Karpas-422 (cell line): Measurements from ENCODE around the gene CHMP1A. TPM values are rescaled to one million over a fixed set of nuclear protein-coding genes. Genes with fewer than 3 reads are reported as not detected.

Source experiments
- DNase-seq: peaks from one replicate; pipeline ENCODE4 v3.0.0-alpha.2; 2015
- H2AFZ ChIP-seq: fragments of 200-600 bp; sonication (generic); 2 replicates; pipeline ENCODE4 v1.6.1; 2014; ENCODE audit warnings: antibody characterized with exemption, low read length, mixed read lengths
- H3K27ac ChIP-seq: fragments of 200-600 bp; sonication (generic); 2 replicates; pipeline ENCODE4 v1.5.1; 2014; ENCODE audit warnings: mild to moderate bottlenecking, low read length, moderate library complexity
- H3K27me3 ChIP-seq: fragments of 200-600 bp; sonication (generic); 2 replicates; pipeline ENCODE4 v1.6.1; 2014; ENCODE audit warnings: low read length, mixed read lengths
- H3K36me3 ChIP-seq: fragments of 200-600 bp; sonication (generic); 2 replicates; pipeline ENCODE4 v1.6.1; 2014; ENCODE audit warnings: low read length, mixed read lengths; ENCODE audit not compliant: insufficient read depth
- H3K4me1 ChIP-seq: fragments of 200-600 bp; sonication (generic); 2 replicates; pipeline ENCODE4 v1.6.1; 2014; ENCODE audit warnings: mild to moderate bottlenecking, low read length, mixed read lengths
- H3K4me2 ChIP-seq: fragments of 200-600 bp; sonication (generic); 2 replicates; pipeline ENCODE4 v1.6.1; 2014; ENCODE audit warnings: low read length, low read depth, mild to moderate bottlenecking; ENCODE audit not compliant: poor library complexity, severe bottlenecking
- H3K4me3 ChIP-seq: fragments of 200-600 bp; sonication (generic); 2 replicates; pipeline ENCODE4 v1.5.1; 2014; ENCODE audit warnings: mild to moderate bottlenecking, antibody characterized with exemption, low read length, mixed read lengths
- H3K79me2 ChIP-seq: fragments of 200-600 bp; sonication (generic); 2 replicates; pipeline ENCODE4 v1.6.1; 2014; ENCODE audit warnings: mild to moderate bottlenecking, low read length, mixed read lengths
- H3K9ac ChIP-seq: fragments of 200-600 bp; sonication (generic); 2 replicates; pipeline ENCODE4 v1.6.0; 2014; ENCODE audit warnings: low read length
- H3K9me2 ChIP-seq: fragments of 200-600 bp; sonication (generic), shearing (Covaris generic); replicated peaks from 2 replicates; pipeline ENCODE4 v1.6.0; 2014; ENCODE audit warnings: mild to moderate bottlenecking, low read length, moderate library complexity; ENCODE audit not compliant: insufficient read depth
- H3K9me3 ChIP-seq: fragments of 300-700, 200-600 bp; sonication (generic); 2 replicates; pipeline ENCODE4 v1.6.1; 2014; ENCODE audit warnings: low read length, mixed read lengths
- H4K20me1 ChIP-seq: fragments of 200-600 bp; sonication (generic); 2 replicates; pipeline ENCODE4 v1.6.1; 2014; ENCODE audit warnings: mild to moderate bottlenecking, antibody characterized with exemption, low read length, low read depth; ENCODE audit not compliant: insufficient read depth
- total RNA-seq: library from RNA; depleted of rRNA; stranded (reverse); fragments of >200 nt; shearing (Covaris generic); gene quantifications from 2 replicates; pipeline ENCODE4 v1.2.3, GENCODE V29; 2014; ENCODE audit warnings: low replicate concordance

Gene CHMP1A
- total RNA-seq, 1 experiment from 2014 or later: 35.3 TPM

DNA sequence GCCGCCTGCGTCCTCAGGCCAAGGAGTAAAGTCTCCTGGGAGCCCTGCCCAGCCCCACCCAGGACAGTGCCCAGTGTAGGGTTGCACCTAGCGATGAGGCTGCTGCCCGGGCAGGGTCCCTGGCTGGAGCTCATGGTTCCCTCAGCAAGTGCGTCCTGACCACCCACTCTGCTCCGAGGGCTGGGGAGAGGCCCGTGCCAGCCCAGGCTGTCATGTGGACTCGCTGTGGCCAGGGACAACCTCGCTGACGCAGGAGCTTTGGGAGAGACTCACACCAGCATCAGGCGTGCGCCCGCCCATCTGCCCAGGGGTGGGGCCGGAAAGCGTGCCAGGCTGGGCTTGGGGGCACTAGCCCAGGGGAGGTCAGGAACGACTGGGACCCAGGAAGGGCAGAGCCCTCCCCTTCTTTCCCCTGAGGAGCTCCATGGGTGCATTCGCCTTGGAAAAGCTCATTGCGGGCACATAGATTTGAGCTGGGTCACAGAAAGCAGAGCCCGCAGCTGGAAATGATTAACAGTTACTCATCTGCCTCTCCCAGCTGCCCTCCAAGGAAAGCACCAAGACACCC lies 24.4 kb downstream of the CHMP1A start:
- DNase-seq: no peak
- Histone ChIP-seq H3K9me3 (no peaks in the 10 kb centered on the region), H3K27me3 (no peaks in the 10 kb centered on the region), H3K9me2 (no peaks in the 10 kb centered on the region), H2AFZ (no peak overlapping the region), H3K4me3 (no peak overlapping the region), H3K4me1 (no peaks in the 10 kb centered on the region), H3K36me3 (no peaks in the 10 kb centered on the region), H3K4me2 (no peak overlapping the region), H3K27ac (no peak overlapping the region), H3K79me2 (no peaks in the 10 kb centered on the region), H3K9ac (no peak overlapping the region), H4K20me1 (no peaks in the 10 kb centered on the region)

DNA sequence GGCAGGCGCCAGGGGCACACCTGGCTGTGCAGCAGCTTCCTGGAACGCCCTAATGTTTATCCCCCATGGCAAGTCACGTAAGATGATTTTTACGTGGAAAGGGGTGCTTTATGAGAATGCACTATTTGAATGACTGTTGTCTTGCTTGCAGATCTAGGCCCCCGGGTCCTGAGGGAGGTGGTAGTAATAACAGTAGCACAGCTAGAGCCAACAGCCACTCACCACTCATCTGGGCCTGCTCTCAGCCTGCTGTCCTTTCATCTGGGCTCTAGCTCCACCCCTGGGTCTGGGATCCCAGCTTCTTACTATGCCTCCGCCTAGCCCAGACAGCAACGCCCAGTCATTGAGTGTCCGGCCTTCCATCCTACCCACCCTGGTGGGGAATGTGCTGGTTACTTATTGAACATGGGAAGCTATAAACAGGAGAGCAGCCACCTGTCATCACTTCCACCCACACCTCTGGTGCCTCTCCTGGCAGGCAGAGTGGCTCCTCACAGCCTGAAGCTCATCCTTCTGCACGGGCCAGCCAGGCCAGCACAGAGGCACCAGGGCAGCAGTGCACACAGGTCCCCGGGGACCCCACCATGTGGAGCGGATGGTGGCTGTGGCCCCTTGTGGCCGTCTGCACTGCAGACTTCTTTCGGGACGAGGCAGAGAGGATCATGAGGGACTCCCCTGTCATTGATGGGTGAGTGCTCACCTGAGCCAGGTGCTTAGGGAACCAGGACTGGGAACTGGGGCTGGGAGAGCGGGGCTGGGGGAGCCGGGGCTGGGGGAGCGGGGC lies 27.5 kb downstream of the CHMP1A start:
- Histone ChIP-seq H3K9me3 (no peaks in the 10 kb centered on the region), H3K4me3 (no peak overlapping the region), H4K20me1 (no peaks in the 10 kb centered on the region), H3K4me2 (no peak overlapping the region), H3K27me3 (no peaks in the 10 kb centered on the region), H3K9ac (no peak overlapping the region), H3K79me2 (no peaks in the 10 kb centered on the region), H2AFZ (no peak overlapping the region), H3K9me2 (no peaks in the 10 kb centered on the region), H3K36me3 (no peaks in the 10 kb centered on the region), H3K4me1 (no peaks in the 10 kb centered on the region), H3K27ac (no peak overlapping the region)
- DNase-seq: no peak

DNA sequence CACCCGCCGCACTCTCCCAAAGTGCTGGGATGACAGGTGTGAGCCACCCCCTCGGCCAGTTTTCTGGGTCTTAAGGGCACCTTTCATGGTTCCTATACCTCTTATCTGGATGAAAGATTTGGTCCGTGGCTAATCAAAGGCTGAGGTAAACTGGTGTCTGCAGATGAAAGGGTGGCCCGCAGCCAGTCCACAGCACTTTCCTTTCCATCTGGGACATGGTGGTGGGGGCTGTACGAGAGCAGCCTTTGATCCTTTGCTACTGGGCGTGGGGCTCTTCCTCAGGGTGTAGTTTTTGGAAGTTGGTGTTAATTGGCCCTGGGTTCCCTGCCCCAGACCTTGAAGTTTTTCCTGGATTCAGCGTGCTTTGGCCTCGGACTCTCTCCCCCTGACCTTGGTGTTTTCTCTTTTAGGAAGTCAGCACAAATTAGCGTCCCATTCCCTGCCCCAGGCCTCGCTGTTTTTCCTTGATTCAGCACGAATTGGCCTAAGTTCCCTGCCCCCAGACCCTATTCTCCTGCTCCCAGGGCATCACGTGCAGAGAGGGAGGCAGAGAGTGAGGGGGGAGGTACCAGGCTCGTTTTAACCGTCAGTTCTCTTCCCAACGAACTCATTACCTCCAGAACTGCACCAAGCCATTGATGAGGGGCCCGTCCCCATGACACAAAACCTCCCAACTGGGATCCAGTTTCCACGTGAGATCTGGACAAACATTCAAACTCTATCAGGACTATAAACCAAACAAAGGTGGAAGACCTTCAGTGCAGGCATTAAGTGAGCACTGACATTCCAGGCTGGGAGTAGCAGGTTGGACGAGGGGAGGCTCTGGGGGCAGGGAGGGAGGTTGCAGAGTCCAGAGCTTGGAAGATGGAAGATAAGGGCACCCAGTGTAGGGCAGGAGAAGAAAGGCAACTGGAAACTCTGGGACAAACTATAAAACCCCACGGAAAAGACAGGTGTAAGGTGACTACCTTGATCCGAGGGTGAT lies 32.4 kb downstream of the CHMP1A start:
- Histone ChIP-seq H3K9me3 (no peaks in the 10 kb centered on the region), H3K9me2 (no peaks in the 10 kb centered on the region), H2AFZ (no peak overlapping the region), H3K27ac (no peak overlapping the region), H3K4me2 (no peak overlapping the region), H3K79me2 (no peaks in the 10 kb centered on the region), H3K4me3 (no peak overlapping the region), H3K4me1 (peaks cover 7% of the 10 kb centered on the region), H3K9ac (no peak overlapping the region), H3K27me3 (no peaks in the 10 kb centered on the region), H3K36me3 (no peaks in the 10 kb centered on the region), H4K20me1 (no peaks in the 10 kb centered on the region; the same call in 1 of the 2 replicates)
- no peak for DNase-seq

DNA sequence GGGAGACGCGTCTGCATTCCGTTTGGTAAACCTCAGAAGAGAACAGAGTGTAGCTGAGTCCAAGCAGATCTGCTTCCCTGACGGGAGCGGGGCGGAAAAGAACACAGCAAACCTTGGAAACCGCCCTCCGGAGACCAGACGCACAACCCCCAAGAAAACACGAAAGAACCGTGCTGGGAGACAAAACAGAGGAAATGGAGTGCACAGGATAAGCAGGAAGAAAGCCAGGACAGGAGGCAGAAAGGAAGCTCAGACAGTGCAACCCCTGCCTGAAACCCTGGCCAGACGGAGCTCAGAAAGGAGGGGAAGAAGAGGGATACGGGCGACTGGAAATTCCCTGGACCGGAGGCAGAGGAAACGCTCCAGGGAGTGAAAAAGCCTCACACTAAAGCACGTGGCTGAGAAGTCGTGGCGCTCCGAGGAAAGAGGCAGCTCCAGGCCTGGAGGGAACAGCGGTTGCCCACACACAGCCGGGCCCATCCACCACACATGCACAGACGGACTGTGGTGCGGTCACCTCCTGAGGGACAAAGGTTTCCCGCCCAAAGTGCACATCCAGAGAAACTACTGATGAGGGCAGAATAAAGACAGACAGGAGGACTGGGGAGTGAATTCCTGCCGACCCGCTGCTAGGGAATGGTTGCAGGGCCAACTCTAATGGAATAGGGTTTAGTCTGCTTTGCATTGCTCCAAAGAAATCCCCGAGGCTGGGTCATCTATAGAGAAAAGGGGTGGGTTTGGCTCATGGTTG lies 33.8 kb downstream of the CHMP1A start:
- no peak overlapping the region for H2AFZ ChIP-seq
- no peak overlapping the region for H3K27ac ChIP-seq
- no peak for DNase-seq
- H3K27me3 ChIP-seq: no peaks in the 10 kb centered on the region
- H4K20me1 ChIP-seq: no peaks in the 10 kb centered on the region; the same call in 1 of the 2 replicates
- H3K9ac ChIP-seq: no peak overlapping the region
- H3K4me2 ChIP-seq: no peak overlapping the region
- peaks cover 9% of the 10 kb centered on the region for H3K4me1 ChIP-seq
- no peaks in the 10 kb centered on the region for H3K36me3 ChIP-seq
- no peaks in the 10 kb centered on the region for H3K79me2 ChIP-seq
- no peaks in the 10 kb centered on the region for H3K9me3 ChIP-seq
- no peaks in the 10 kb centered on the region for H3K9me2 ChIP-seq
- H3K4me3 ChIP-seq: no peak overlapping the region

DNA sequence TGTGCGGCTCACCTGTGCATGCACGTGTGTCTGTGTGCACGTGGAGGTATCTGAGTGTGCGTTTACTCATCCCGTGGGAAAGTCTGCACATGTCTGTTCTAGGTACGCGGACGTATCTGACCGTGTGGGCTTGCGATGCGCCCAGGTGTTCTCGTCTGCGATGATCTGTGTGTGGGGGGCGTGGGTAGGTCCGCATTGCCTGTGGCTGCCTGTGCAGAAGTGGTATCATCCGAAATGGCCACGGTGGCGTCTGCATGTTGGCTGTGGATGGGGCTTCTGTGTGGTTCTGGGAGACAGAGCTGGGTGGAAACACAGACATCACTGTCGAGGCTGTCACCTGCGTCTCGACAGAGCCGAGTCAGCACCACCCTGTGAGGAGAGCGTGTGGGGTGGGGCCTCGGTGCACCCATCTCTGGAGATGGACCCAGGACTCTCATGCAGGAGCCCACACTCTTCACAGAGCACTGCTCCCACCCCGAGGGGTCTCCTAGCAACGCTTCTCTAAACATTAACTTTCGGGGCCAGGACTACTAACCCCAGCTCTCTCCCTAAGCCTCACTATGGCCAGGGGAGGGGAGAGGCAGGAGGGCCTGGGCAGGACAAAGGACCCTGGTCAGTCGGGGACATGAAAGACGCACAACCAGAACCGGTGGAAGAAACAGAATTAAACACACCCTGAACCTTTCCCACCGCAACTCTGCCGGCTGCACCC lies 35.7 kb downstream of the CHMP1A start:
- Histone ChIP-seq H3K36me3 (no peaks in the 10 kb centered on the region), H4K20me1 (no peaks in the 10 kb centered on the region; the same call in 1 of the 2 replicates), H3K79me2 (no peaks in the 10 kb centered on the region), H2AFZ (no peak overlapping the region), H3K4me2 (no peak overlapping the region), H3K4me3 (no peak overlapping the region), H3K27me3 (no peaks in the 10 kb centered on the region), H3K27ac (no peak overlapping the region), H3K9me3 (no peaks in the 10 kb centered on the region), H3K4me1 (peaks cover 9% of the 10 kb centered on the region), H3K9ac (no peak overlapping the region), H3K9me2 (no peaks in the 10 kb centered on the region)
- DNase-seq: no peak

DNA sequence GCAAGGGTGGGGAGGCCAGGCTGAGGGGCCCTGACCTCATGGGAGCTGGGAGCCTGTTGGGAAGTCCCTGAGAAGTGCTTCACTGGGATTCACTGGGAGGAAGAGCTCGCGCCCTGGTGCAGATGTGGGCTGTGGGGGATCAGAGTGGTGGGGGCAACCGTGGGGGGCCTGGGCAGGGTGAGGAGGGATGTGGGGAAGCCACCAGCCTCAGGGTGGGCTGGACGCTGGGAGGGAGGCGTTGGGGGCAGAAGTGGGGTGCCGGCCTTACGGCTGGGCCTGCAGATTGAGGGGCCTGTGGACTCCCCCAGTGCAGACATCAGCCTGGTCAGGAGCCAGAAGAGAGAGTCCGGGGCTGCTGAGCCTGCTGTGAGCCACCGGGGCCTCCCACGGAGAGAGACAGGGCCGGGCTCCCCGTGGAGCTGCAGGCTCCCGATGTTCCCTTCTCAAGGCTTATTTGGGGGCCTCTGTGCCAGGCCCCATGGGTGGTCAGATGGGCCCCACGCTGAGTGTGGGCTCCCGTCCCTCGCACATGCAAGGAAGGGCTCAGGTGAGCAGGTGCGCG lies 36.3 kb downstream of the CHMP1A start:
- no peak overlapping the region for H3K4me2 ChIP-seq
- H3K4me1 ChIP-seq: peaks cover 9% of the 10 kb centered on the region
- H3K79me2 ChIP-seq: no peaks in the 10 kb centered on the region
- H3K27ac ChIP-seq: no peak overlapping the region
- no peaks in the 10 kb centered on the region for H3K9me2 ChIP-seq
- DNase-seq: no peak
- no peak overlapping the region for H3K4me3 ChIP-seq
- H4K20me1 ChIP-seq: no peaks in the 10 kb centered on the region; the same call in 1 of the 2 replicates
- no peaks in the 10 kb centered on the region for H3K9me3 ChIP-seq
- no peak overlapping the region for H3K9ac ChIP-seq
- no peaks in the 10 kb centered on the region for H3K27me3 ChIP-seq
- H3K36me3 ChIP-seq: no peaks in the 10 kb centered on the region
- H2AFZ ChIP-seq: no peak overlapping the region

DNA sequence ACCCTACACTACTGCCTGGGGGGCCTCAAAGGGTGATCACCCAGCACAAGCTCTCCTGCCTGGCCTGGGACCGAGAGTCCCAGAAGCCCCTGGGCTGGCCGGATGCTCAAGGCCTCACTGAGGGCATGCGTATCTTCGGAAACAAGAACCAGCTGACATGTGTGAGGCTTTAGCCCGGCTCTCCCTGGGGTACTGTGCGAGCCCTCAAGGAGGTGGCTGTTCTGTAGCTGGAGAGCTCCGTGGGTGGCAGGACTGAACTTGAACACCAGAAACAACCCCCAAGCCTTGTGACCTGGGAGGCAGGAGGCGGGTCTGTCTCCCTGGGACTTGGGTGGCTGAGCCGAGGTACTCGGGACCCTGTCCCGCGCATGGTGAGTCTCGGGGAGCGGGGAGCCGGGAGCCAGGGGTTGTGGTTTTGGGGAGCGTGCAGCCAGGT lies 37.1 kb downstream of the CHMP1A start:
- H3K79me2 ChIP-seq: no peaks in the 10 kb centered on the region
- H3K9me3 ChIP-seq: no peaks in the 10 kb centered on the region
- H3K27ac ChIP-seq: no peak overlapping the region
- H3K9ac ChIP-seq: peak overlapping the region; percentile 33
- H4K20me1 ChIP-seq: no peaks in the 10 kb centered on the region; the same call in 1 of the 2 replicates
- no peak overlapping the region; the same call in 1 of the 2 replicates for H2AFZ ChIP-seq
- DNase-seq: peak; percentile 69
- peaks cover 9% of the 10 kb centered on the region for H3K4me1 ChIP-seq
- no peak overlapping the region for H3K4me3 ChIP-seq
- peak overlapping the region; percentile 2 for H3K4me2 ChIP-seq
- no peaks in the 10 kb centered on the region for H3K27me3 ChIP-seq
- H3K36me3 ChIP-seq: no peaks in the 10 kb centered on the region
- H3K9me2 ChIP-seq: no peaks in the 10 kb centered on the region
